GM12891 (cell line): ENCODE data around the gene WDR90.
"Not testable (repeated sequence)": the region's sequence is repeated elsewhere in the genome, so short reads cannot be mapped to it uniquely, and the experiment has no call there.

Experiments used
- POLR2A ChIP-seq: IDR thresholded peaks from 2 replicates; pipeline ENCODE4 v1.6.1; 2011; ENCODE audit warnings: low read depth, low read length, control low read depth
- POLR2AphosphoS5 ChIP-seq: IDR thresholded peaks from 2 replicates; pipeline ENCODE4 v1.6.1; 2011; ENCODE audit warnings: low read depth, low read length, control low read depth
- SPI1 ChIP-seq: IDR thresholded peaks from 2 replicates; pipeline ENCODE4 v1.6.1; 2011; ENCODE audit warnings: low read depth, low read length, control low read depth
- TAF1 ChIP-seq: IDR thresholded peaks from 2 replicates; pipeline ENCODE4 v1.6.1; 2011; ENCODE audit warnings: low read depth, low read length, control low read depth

DNA sequence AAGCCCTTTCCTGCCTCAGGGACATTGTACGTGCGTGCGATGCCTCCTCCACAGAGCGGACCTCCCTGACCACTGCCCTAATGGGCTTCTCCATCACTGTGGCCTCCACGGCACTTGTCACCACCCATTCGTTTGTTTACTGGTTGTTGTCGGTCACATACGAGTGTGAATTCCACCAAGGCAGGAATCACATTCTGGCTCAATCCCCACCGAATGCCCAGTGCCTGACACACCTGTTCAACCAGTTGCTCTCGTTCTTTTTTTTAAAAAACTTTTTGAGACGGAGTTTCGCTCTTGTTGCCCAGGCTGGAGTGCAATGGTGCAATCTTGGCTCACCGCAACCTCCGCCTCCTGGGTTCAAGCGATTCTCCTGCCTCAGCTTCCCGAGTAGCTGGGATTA lies 42.1 kb downstream of the WDR90 start:
- not testable (repeated sequence) for TF ChIP-seq TAF1, POLR2AphosphoS5, POLR2A, SPI1
